Panc1 (cell line): ENCODE results near the gene PFAS. TPM values are rescaled to one million over a fixed set of nuclear protein-coding genes. Genes with fewer than 3 reads are reported as not detected.

Experiments used
- ATAC-seq: fragments of 200-7000 bp; cut with Tn5 transposase; 2 replicates; pipeline ENCODE4 v1.9.1; 2020; ENCODE audit warnings: mild to moderate bottlenecking, moderate library complexity
- BruUV-seq: library from RNA; stranded (reverse); fragments of 400-500 nt; replicated peaks from 2 replicates; lab custom pipeline; 2021; lab: Mats Ljungman, UMichigan
- CTCF ChIA-PET: fragments of 300-600 bp; sonication (Branson Sonifier 250); formaldehyde crosslinking; loops from one replicate; lab custom pipeline; 2022; ENCODE audit warnings: antibody characterized with exemption; lab: Charles Lee
- POLR2A ChIA-PET: fragments of 300-600 bp; sonication (Branson Sonifier 250); formaldehyde crosslinking; loops from one replicate; lab custom pipeline; 2022; ENCODE audit warnings: antibody characterized with exemption; lab: Charles Lee
- DNase-seq: peaks from one replicate; pipeline ENCODE4 v3.0.0-alpha.2; 2010; ENCODE audit warnings: low read depth, low spot score
- H3K27ac ChIP-seq: 2 replicates; pipeline ENCODE4 v1.5.1; 2011; ENCODE audit warnings: mild to moderate bottlenecking, low read length, inconsistent platforms
- H3K27me3 ChIP-seq: fragments of 200-500 bp; sonication (Bioruptor generic); 2 replicates; pipeline ENCODE4 v1.6.0; 2014; ENCODE audit warnings: low read length, inconsistent platforms; ENCODE audit not compliant: control insufficient read depth, insufficient read depth
- H3K36me3 ChIP-seq: fragments of 200-500 bp; sonication (Bioruptor generic); 2 replicates; pipeline ENCODE4 v1.5.1; 2014; ENCODE audit warnings: inconsistent platforms, mild to moderate bottlenecking, low read length, moderate library complexity; ENCODE audit not compliant: control insufficient read depth, insufficient read depth
- H3K4me1 ChIP-seq: 2 replicates; pipeline ENCODE4 v1.5.1; 2011; ENCODE audit warnings: inconsistent platforms, mild to moderate bottlenecking, low read length, moderate library complexity; ENCODE audit not compliant: control insufficient read depth, insufficient read depth
- H3K4me3 ChIP-seq, 2 experiments: 2 replicates each; pipeline ENCODE4 v1.5.1; 2011 to 2012; ENCODE audit warnings: low read depth in 2 of 2, low read length in 2 of 2, mild to moderate bottlenecking in 2 of 2, inconsistent platforms in 1 of 2, moderate library complexity in 1 of 2
- H3K9me3 ChIP-seq: fragments of 200-500 bp; sonication (Bioruptor generic); 2 replicates; pipeline ENCODE4 v1.5.1; 2014; ENCODE audit warnings: low read depth, mild to moderate bottlenecking, inconsistent platforms, low read length, moderate library complexity; ENCODE audit not compliant: control insufficient read depth, insufficient read depth
- POLR2AphosphoS5 ChIP-seq: IDR thresholded peaks from 2 replicates; pipeline ENCODE4 v1.6.1; 2012; ENCODE audit warnings: mild to moderate bottlenecking, low read depth, low read length, moderate library complexity
- SIN3A ChIP-seq: IDR thresholded peaks from 2 replicates; pipeline ENCODE4 v1.6.1; 2012; ENCODE audit warnings: low read depth, mild to moderate bottlenecking, low read length, moderate library complexity, borderline replicate concordance; ENCODE audit not compliant: insufficient read depth
- TCF7L2 ChIP-seq: IDR thresholded peaks from 2 replicates; pipeline ENCODE4 v1.6.1; 2011; ENCODE audit warnings: mild to moderate bottlenecking, low read depth, low read length, inconsistent platforms
- in situ Hi-C: cut with HindIII; loops from 2 replicates; pipeline ENCODE4 v1.10.0; 2016; ENCODE audit warnings: low sequenced_read_pairs, low pct_unique_long_range_greater_than_20kb
- intact Hi-C: fragments of 100-400 bp; cut with micrococcal nuclease; formaldehyde crosslinking; loops from one replicate; pipeline ENCODE4 v1.10.0; 2022; ENCODE audit not compliant: unreplicated experiment
- total RNA-seq: library from RNA; stranded (reverse); gene quantifications from one replicate; pipeline ENCODE4 v1.2.1, GENCODE V29; 2021; ENCODE audit not compliant: unreplicated experiment
- TF ChIP-seq, protein P1 (sequence below): fragments of 450-650 bp; IDR thresholded peaks from 2 replicates; pipeline ENCODE4 v1.5.1; 2017; ENCODE audit warnings: mild to moderate bottlenecking
- TF ChIP-seq, protein P2 (sequence below), 2 experiments: IDR thresholded peaks; 2 replicates each; pipeline ENCODE4 v1.6.1; 2011 to 2012; ENCODE audit warnings: low read depth in 2 of 2, control low read depth in 1 of 2, low read length in 1 of 2, mild to moderate bottlenecking in 1 of 2, moderate library complexity in 1 of 2; ENCODE audit not compliant: insufficient read depth in 1 of 2

The PFAS gene
- total RNA-seq, 1 experiment from 2014 or later = 73.0 TPM

DNA sequence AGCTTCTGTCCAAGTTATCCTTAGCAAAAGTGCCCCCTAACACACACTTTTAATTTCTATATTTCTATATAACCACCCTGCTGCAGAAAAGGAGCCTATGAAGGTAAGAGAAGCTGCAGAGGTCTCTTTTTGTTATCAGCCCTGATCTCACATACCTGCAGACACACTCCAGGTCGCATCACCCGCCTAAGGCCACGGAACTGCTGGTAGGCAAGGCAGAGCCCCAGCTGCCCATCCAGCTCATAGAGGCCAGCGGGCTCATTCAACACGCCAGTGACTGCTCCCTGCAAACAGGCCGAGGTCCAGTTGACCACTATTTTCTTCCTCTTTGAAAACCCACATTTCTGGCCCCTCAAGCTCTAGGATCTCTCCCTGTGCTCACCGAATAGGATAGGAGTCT is 13.4 kb upstream of the PFAS start:
- Histone ChIP-seq H3K27ac (no peak overlapping the region), H3K9me3 (no peaks in the 10 kb centered on the region), H3K27me3 (no peaks in the 10 kb centered on the region), H3K4me3 (no peak overlapping the region), H3K36me3 (peaks cover 9% of the 10 kb centered on the region), H3K4me1 (no peaks in the 10 kb centered on the region)
- ChIA-PET POLR2A (no interaction called here), CTCF (no interaction called here)
- ATAC-seq = no peak
- intact Hi-C loops = no loop called here
- BruUV-seq = no TSS peak
- TF ChIP-seq, protein P1, sequence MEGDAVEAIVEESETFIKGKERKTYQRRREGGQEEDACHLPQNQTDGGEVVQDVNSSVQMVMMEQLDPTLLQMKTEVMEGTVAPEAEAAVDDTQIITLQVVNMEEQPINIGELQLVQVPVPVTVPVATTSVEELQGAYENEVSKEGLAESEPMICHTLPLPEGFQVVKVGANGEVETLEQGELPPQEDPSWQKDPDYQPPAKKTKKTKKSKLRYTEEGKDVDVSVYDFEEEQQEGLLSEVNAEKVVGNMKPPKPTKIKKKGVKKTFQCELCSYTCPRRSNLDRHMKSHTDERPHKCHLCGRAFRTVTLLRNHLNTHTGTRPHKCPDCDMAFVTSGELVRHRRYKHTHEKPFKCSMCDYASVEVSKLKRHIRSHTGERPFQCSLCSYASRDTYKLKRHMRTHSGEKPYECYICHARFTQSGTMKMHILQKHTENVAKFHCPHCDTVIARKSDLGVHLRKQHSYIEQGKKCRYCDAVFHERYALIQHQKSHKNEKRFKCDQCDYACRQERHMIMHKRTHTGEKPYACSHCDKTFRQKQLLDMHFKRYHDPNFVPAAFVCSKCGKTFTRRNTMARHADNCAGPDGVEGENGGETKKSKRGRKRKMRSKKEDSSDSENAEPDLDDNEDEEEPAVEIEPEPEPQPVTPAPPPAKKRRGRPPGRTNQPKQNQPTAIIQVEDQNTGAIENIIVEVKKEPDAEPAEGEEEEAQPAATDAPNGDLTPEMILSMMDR = no peak
- TF ChIP-seq, protein P2, sequence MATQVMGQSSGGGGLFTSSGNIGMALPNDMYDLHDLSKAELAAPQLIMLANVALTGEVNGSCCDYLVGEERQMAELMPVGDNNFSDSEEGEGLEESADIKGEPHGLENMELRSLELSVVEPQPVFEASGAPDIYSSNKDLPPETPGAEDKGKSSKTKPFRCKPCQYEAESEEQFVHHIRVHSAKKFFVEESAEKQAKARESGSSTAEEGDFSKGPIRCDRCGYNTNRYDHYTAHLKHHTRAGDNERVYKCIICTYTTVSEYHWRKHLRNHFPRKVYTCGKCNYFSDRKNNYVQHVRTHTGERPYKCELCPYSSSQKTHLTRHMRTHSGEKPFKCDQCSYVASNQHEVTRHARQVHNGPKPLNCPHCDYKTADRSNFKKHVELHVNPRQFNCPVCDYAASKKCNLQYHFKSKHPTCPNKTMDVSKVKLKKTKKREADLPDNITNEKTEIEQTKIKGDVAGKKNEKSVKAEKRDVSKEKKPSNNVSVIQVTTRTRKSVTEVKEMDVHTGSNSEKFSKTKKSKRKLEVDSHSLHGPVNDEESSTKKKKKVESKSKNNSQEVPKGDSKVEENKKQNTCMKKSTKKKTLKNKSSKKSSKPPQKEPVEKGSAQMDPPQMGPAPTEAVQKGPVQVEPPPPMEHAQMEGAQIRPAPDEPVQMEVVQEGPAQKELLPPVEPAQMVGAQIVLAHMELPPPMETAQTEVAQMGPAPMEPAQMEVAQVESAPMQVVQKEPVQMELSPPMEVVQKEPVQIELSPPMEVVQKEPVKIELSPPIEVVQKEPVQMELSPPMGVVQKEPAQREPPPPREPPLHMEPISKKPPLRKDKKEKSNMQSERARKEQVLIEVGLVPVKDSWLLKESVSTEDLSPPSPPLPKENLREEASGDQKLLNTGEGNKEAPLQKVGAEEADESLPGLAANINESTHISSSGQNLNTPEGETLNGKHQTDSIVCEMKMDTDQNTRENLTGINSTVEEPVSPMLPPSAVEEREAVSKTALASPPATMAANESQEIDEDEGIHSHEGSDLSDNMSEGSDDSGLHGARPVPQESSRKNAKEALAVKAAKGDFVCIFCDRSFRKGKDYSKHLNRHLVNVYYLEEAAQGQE (IDR thresholded peaks at IDR 0.05; ENCODE audit: insufficient read depth in 1 of 2, low read depth in 2 of 2, low read length in 1 of 2) = no peak
- TF ChIP-seq SIN3A = no peak
- no peak for TF ChIP-seq TCF7L2
- TF ChIP-seq POLR2AphosphoS5 = no peak
- in situ Hi-C loops = no loop called here
- no peak for DNase-seq

DNA sequence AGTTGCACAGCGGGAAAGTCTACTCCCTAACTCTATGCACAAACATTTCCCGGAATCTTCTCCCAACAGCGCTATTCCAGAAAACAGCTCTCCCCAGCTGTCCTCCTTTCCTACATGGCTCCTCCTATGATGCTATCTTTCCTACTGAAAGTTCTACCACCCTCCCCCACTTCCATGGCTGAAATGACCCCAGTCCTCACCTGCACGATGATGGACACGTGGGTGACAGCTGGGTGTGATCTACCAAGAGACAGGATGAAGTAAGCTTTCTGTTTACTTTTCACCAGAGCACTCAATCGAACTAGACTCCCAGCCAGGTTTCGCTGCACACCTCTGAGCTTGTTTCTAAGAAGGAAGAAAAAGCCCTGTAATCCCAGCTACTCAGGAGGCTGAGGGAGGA is 11.9 kb upstream of the PFAS start:
- CTCF ChIA-PET = no interaction called here
- Histone ChIP-seq H3K4me1 (no peaks in the 10 kb centered on the region), H3K4me3 (no peak overlapping the region), H3K9me3 (no peaks in the 10 kb centered on the region), H3K36me3 (peaks cover 9% of the 10 kb centered on the region; the same call in 1 of the 2 replicates), H3K27me3 (no peaks in the 10 kb centered on the region), H3K27ac (no peak overlapping the region)
- ATAC-seq (no peak), DNase-seq (no peak)
- in situ Hi-C loops = no loop called here
- TF ChIP-seq, protein P2 (IDR thresholded peaks at IDR 0.05; ENCODE audit: insufficient read depth in 1 of 2, low read depth in 2 of 2, low read length in 1 of 2) = no peak
- no peak for TF ChIP-seq TCF7L2
- no peak for TF ChIP-seq POLR2AphosphoS5
- TF ChIP-seq, protein P1 = no peak
- TF ChIP-seq SIN3A = no peak
- BruUV-seq = no TSS peak
- intact Hi-C loops = no loop called here
- POLR2A ChIA-PET = no interaction called here
